Measurements from ENCODE around the gene RPS29.
A peak's percentile ranks its signal among the peaks of the same experiment; 100 is the strongest.

Gene RPS29

DNA sequence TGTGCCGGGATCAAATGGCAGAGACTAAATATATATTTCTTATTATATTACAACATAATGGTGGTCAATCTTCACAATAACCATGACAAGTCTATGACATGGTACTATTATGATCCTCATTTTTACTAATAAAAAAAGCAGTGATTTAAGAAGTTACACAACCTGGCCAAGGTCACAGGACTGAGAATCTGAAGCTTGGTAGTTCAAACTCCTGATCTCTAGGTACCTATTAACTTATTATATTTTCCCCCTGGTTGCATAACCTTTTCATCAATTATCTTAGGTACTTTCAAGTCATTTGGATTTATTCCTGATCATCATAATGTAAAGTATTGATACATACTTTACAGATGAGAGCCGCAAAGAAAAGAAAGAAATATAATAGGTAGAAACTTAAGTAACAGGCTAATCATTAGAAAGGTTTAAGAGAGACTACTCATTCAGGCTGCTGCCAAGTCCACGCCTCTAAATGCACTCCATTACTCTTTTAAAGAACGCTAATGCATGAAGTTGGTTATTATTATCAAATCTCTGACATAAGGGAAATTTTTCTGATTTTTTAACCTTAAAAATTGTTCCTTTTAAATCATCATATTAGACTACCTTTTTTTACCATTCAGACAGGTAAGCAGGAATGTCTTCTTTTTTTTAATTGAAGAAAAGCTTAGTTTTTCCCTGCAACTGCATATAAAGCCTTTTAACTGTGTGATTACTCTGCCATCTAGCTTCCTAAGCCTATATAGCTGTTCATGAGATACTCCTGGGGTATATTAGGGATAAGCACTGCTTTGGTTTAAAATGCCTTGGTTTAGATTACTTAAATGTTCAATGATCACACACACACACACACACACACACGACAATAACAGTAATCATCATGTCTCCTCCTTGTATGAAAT, 35.6 kb downstream of the RPS29 start:
- no peak overlapping the region for H3K4me3 ChIP-seq (ENCODE audit: low read depth, low read length)
- TF ChIP-seq, protein P1, sequence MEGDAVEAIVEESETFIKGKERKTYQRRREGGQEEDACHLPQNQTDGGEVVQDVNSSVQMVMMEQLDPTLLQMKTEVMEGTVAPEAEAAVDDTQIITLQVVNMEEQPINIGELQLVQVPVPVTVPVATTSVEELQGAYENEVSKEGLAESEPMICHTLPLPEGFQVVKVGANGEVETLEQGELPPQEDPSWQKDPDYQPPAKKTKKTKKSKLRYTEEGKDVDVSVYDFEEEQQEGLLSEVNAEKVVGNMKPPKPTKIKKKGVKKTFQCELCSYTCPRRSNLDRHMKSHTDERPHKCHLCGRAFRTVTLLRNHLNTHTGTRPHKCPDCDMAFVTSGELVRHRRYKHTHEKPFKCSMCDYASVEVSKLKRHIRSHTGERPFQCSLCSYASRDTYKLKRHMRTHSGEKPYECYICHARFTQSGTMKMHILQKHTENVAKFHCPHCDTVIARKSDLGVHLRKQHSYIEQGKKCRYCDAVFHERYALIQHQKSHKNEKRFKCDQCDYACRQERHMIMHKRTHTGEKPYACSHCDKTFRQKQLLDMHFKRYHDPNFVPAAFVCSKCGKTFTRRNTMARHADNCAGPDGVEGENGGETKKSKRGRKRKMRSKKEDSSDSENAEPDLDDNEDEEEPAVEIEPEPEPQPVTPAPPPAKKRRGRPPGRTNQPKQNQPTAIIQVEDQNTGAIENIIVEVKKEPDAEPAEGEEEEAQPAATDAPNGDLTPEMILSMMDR (IDR thresholded peaks at IDR 0.05; ENCODE audit: low read depth, low read length, missing control alignments): peak; percentile 19
- in situ Hi-C loops (cut with HindIII; ENCODE audit: low sequenced_read_pairs): no loop called here
- DNase-seq (ENCODE audit: low read depth): no peak

DNA sequence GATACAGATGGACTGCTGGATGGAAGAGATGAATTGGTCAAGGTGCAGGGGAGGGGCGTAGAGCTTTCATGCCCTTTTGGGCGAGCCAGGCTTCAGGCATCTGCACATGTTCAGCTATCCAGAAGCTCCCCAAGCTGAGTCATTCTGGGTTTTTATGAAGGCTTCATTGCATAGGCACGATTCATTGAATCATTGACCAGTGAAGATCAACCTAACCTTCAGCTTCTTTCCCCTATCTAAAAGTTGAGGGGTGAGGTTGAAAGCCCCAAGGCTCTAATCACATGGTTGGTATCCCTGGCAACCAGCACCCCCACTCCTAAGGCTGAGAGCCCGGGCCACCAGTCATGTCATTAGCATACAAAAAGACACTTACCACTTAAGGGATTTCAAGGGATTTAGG, 36.3 kb downstream of the RPS29 start:
- DNase-seq (ENCODE audit: low read depth): no peak
- in situ Hi-C loops (cut with HindIII; ENCODE audit: low sequenced_read_pairs): no loop called here
- TF ChIP-seq, protein P1 (IDR thresholded peaks at IDR 0.05; ENCODE audit: low read depth, low read length, missing control alignments): no peak
- H3K4me3 ChIP-seq (ENCODE audit: low read depth, low read length): no peak overlapping the region

DNA sequence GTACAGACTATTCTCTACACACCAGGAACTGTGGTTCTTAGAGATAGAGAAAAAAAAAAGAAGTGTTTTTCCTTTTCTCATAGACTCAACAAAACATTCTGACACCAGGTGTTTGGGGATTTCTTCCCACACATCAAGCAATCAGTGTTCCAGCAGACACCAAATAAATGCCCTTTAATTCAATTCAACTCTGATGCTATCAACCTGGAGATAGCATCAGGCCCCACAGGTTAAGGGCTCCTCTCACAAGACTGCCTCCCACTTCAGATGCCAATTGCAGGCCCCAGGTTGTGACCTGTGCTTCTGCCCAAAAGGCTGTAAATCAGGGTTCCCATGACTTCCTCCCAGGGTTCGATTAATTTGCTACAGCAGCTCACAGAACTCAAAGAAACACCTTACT, 36.7 kb downstream of the RPS29 start:
- in situ Hi-C loops (cut with HindIII; ENCODE audit: low sequenced_read_pairs): no loop called here
- DNase-seq (ENCODE audit: low read depth): no peak
- TF ChIP-seq, protein P1 (IDR thresholded peaks at IDR 0.05; ENCODE audit: low read depth, low read length, missing control alignments): no peak
- no peak overlapping the region for H3K4me3 ChIP-seq (ENCODE audit: low read depth, low read length)

GRCh38 chr14:49546766-49547165, 39.4 kb downstream of the RPS29 start:
- TF ChIP-seq, protein P1 (IDR thresholded peaks at IDR 0.05; ENCODE audit: low read depth, low read length, missing control alignments): no peak
- DNase-seq (ENCODE audit: low read depth): no peak
- no peak overlapping the region for H3K4me3 ChIP-seq (ENCODE audit: low read depth, low read length)
- in situ Hi-C loops (cut with HindIII; ENCODE audit: low sequenced_read_pairs): no loop called here

GRCh38 chr14:49545716-49546115, 40.5 kb downstream of the RPS29 start:
- no peak for DNase-seq (ENCODE audit: low read depth)
- TF ChIP-seq, protein P1 (IDR thresholded peaks at IDR 0.05; ENCODE audit: low read depth, low read length, missing control alignments): no peak
- no peak overlapping the region for H3K4me3 ChIP-seq (ENCODE audit: low read depth, low read length)
- in situ Hi-C loops (cut with HindIII; ENCODE audit: low sequenced_read_pairs): no loop called here

DNA sequence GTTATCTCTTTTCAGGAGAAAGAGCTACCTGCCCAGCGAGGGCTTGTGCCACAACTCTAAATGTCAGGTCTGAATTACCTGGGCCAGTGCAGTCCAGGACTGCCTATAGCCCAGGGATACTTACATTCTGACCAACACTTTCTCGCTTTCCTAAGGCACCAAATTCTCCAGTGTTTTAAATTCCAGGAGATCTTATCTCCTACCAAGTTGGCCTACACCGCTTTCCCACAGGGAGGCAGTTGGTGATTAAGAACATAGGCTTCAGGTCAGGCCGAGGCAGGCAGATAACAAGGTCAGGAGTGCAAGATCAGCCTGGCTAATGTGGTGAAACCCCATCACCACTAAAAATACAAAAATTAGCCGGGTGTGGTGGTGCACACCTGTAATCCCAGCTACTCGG, 41.1 kb downstream of the RPS29 start:
- DNase-seq (ENCODE audit: low read depth): no peak
- in situ Hi-C loops (cut with HindIII; ENCODE audit: low sequenced_read_pairs): no loop called here
- no peak overlapping the region for H3K4me3 ChIP-seq (ENCODE audit: low read depth, low read length)
- TF ChIP-seq, protein P1 (IDR thresholded peaks at IDR 0.05; ENCODE audit: low read depth, low read length, missing control alignments): no peak

Data from astrocyte of the cerebellum (primary cell).